Thyroid gland (tissue), 4 donors: ENCODE data around the gene DPP4.

Experiments used
- CTCF ChIP-seq, 6 experiments: fragments of 200-600 bp in 3 of 6; fragments of 450-650 bp in 3 of 6; sonication (generic) in 3 of 6; IDR thresholded peaks; one replicate each; pipeline ENCODE4 v1.5.1; 2016 to 2019; ENCODE audit warnings: antibody characterized with exemption in 6 of 6, mild to moderate bottlenecking in 2 of 6, inconsistent platforms in 1 of 6, moderate library complexity in 1 of 6
- POLR2A ChIP-seq, 2 donors: fragments of 450-650 bp; IDR thresholded peaks; one replicate each; pipeline ENCODE4 v1.6.1; 2017; ENCODE audit warnings: antibody characterized with exemption in 2 of 2, mild to moderate bottlenecking in 2 of 2, moderate library complexity in 1 of 2

GRCh38 chr2:161964160-161964559 lies 109.9 kb downstream of the DPP4 start:
- TF ChIP-seq CTCF (IDR thresholded peaks at IDR 0.05) (no peak), POLR2A (IDR thresholded peaks at IDR 0.05) (no peak)
